Transverse colon (tissue), 4 donors: ENCODE measurements around the gene ENAH. TPM values are rescaled to one million over a fixed set of nuclear protein-coding genes. Genes with fewer than 3 reads are reported as not detected.
"Not testable (repeated sequence)": the region's sequence is repeated elsewhere in the genome, so short reads cannot be mapped to it uniquely, and the experiment has no call there.

Experiments
- DNase-seq: peaks from one replicate; pipeline ENCODE4 v3.0.0-alpha.2; 2019
- H3K27ac ChIP-seq, 4 donors: fragments of 200-600 bp; sonication (generic); 2 replicates each; pipeline ENCODE4 v1.5.1; 2016 to 2018; ENCODE audit warnings: inconsistent platforms in 4 of 4
- H3K27me3 ChIP-seq: fragments of 200-600 bp; sonication (generic); 2 replicates; pipeline ENCODE4 v1.5.1; 2017; ENCODE audit warnings: inconsistent platforms
- H3K36me3 ChIP-seq, 4 donors: fragments of 200-600 bp; sonication (generic); 2 replicates each; pipeline ENCODE4 v1.5.1; 2017 to 2019; ENCODE audit warnings: inconsistent platforms in 4 of 4
- H3K4me1 ChIP-seq, 4 donors: fragments of 200-600 bp; sonication (generic); 2 replicates each; pipeline ENCODE4 v1.5.1; 2017 to 2020; ENCODE audit warnings: inconsistent platforms in 4 of 4
- H3K4me3 ChIP-seq, 4 donors: fragments of 200-600 bp; sonication (generic); 1 replicate in 1 of 4; 2 replicates in 3 of 4; pipeline versions ENCODE4 v1.5.1 to v1.6.1; 2017 to 2019; ENCODE audit warnings: inconsistent platforms in 4 of 4
- H3K9me3 ChIP-seq, 2 donors: fragments of 200-600 bp; sonication (generic); 2 replicates each; pipeline ENCODE4 v1.5.1; 2017 to 2019; ENCODE audit warnings: inconsistent platforms in 2 of 2
- EP300 ChIP-seq: sonication (generic); formaldehyde crosslinking; IDR thresholded peaks from one replicate; pipeline ENCODE4 v1.6.1; 2017; ENCODE audit warnings: antibody characterized with exemption, low read depth
- POLR2A ChIP-seq: fragments of 450-650 bp; IDR thresholded peaks from one replicate; pipeline ENCODE4 v1.6.1; 2016; ENCODE audit warnings: antibody characterized with exemption, mild to moderate bottlenecking, moderate library complexity
- POLR2AphosphoS5 ChIP-seq, 3 donors: sonication (generic); formaldehyde crosslinking; IDR thresholded peaks; one replicate each; pipeline ENCODE4 v1.6.1; 2016; ENCODE audit warnings: antibody characterized with exemption in 3 of 3
- WGBS, 2 donors: methylation state at CpG; one replicate each; pipeline ENCODE4 v1.1.5; 2018; ENCODE audit warnings: low coverage in 1 of 2; 5-methylcytosine and 5-hydroxymethylcytosine counted together
- in situ Hi-C, 4 donors: fragments of 200-750 bp; cut with MboI; loops; one replicate each; pipeline versions ENCODE4 v1.15.0 to v1.15.1; 2017; ENCODE audit warnings: low sequenced_read_pairs in 3 of 4, low pct_ligation_motif_present in 1 of 4, low pct_unique_long_range_greater_than_20kb in 1 of 4
- intact Hi-C: fragments of 100-400 bp; cut with DNase I; formaldehyde crosslinking; loops from one replicate; pipeline ENCODE4 v1.15.1; 2023; ENCODE audit warnings: low total_unique reads
- total RNA-seq, 4 donors: library from RNA; depleted of rRNA; stranded (reverse); fragments of >200 nt; gene quantifications; one replicate each; pipeline ENCODE4 v1.1.0, GENCODE V29; 2016
- TF ChIP-seq, protein P1 (sequence below), 5 experiments: fragments of 200-600 bp in 3 of 5; fragments of 450-650 bp in 2 of 5; sonication (generic) in 3 of 5; IDR thresholded peaks; 1 replicate in 2 of 5; 2 replicates in 3 of 5; pipeline ENCODE4 v1.5.1; 2016 to 2017; ENCODE audit warnings: antibody characterized with exemption in 5 of 5, inconsistent platforms in 3 of 5, mild to moderate bottlenecking in 2 of 5, moderate library complexity in 1 of 5

The ENAH gene
- total RNA-seq, 4 donors from 2014 or later, result 14.7 to 140 (median 33.9) TPM

DNA sequence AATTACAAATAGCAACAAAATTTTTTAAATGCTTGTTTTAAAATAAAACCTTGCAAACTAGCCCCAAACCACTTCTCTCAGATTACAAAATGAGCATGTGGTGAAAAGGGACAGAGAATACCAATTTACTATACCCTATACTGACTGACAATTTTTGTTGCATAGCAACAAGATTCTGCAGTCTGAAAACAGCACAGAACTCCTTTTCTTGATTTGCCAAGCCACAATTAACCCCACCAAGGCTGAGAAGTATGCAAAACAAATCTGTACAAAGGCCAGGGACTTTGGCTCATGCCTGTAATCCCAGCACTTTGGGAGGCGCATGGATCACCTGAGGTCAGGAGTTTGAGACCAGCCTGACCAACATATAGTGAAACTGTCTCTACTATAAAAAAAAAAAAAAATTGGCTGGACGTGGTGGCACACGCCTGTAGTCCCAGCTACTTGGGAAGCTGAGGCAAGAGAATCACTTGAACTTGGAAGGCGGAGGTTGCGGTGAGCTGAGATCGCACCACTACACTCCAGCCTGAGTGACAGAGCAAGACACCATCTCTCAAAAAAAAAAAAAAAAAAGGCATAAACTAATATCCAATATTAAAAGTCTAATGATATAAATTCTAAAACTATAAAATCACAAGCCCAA is 21.8 kb downstream of the ENAH start:
- in situ Hi-C loops (no loop called here), intact Hi-C loops (loop anchor here (2.0 kb wide), 1 partner anchor 70 kb away; no protein-coding TSS in a partner anchor)
- Histone ChIP-seq H3K4me3 (no peak overlapping the region), H3K27ac (no peak overlapping the region), H3K9me3 (no peaks in the 10 kb centered on the region), H3K4me1 (peaks cover 3 to 35% (median 5%) of the 10 kb centered on the region in 4 donors), H3K27me3 (no peaks in the 10 kb centered on the region), H3K36me3 (no peaks in the 10 kb centered on the region)
- TF ChIP-seq POLR2A (no peak), EP300 (no peak), POLR2AphosphoS5 (IDR thresholded peaks at IDR 0.05) (no peak)
- TF ChIP-seq, protein P1, sequence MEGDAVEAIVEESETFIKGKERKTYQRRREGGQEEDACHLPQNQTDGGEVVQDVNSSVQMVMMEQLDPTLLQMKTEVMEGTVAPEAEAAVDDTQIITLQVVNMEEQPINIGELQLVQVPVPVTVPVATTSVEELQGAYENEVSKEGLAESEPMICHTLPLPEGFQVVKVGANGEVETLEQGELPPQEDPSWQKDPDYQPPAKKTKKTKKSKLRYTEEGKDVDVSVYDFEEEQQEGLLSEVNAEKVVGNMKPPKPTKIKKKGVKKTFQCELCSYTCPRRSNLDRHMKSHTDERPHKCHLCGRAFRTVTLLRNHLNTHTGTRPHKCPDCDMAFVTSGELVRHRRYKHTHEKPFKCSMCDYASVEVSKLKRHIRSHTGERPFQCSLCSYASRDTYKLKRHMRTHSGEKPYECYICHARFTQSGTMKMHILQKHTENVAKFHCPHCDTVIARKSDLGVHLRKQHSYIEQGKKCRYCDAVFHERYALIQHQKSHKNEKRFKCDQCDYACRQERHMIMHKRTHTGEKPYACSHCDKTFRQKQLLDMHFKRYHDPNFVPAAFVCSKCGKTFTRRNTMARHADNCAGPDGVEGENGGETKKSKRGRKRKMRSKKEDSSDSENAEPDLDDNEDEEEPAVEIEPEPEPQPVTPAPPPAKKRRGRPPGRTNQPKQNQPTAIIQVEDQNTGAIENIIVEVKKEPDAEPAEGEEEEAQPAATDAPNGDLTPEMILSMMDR (IDR thresholded peaks at IDR 0.05), result no peak
- 85 to 92% methylated on average over 5 to 6 of the region's 6 CpGs for WGBS, 2 donors
- no peak for DNase-seq

DNA sequence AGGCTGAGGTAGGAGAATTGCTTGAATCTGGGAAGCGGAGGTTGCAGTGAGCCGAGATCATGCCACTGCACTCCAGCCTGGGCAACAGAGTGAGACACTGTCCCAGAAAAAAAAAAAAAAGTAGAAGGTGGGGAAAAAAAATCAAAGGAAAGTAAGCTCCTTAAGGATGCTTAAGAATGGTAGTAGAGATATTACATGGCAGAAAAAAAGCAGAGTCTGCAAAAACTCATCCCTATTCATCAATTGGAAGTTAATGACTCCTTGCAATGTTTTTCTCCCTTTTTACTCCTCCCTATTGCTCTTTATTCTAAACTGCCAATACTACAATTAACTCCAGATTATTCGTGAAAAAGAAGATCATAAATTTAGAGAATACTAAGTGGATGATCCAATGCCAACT is 23.4 kb downstream of the ENAH start:
- intact Hi-C loops, result no loop called here
- DNase-seq, result no peak
- Histone ChIP-seq H3K27me3 (no peaks in the 10 kb centered on the region), H3K4me3 (no peak overlapping the region), H3K9me3 (no peaks in the 10 kb centered on the region), H3K27ac (no peak overlapping the region), H3K4me1 (peaks cover 0 to 43% (median 5%) of the 10 kb centered on the region in 4 donors), H3K36me3 (no peaks in the 10 kb centered on the region)
- TF ChIP-seq EP300 (no peak), POLR2A (no peak), POLR2AphosphoS5 (IDR thresholded peaks at IDR 0.05) (no peak)
- TF ChIP-seq, protein P1 (IDR thresholded peaks at IDR 0.05), result no peak
- 53 to 87% methylated on average over 1 to 3 of the region's 3 CpGs for whole genome bisulfite sequencing, 2 donors
- in situ Hi-C loops, result no loop called here

DNA sequence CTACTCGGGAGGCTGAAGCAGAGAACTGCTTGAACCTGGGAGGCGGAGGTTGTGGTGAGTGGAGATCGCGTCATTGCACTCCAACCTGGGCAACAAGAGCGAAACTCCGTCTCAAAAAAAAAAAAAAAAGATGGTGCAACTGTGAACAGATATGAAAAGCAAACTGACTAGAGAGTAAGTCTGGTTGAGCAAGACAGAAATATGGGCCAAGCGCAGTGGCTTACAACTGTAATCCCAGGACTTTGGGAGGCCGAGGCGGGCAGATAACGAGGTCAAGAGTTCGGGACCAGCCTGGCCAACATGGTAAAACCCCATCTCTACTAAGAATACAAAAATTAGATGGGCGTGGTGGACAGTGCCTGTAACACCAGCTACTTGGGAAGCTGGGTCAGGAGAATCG is 24.1 kb downstream of the ENAH start:
- 85 to 92% methylated on average over 8 to 13 of the region's 13 CpGs for WGBS, 2 donors
- intact Hi-C loops, H3K9me3 ChIP-seq, DNase-seq, H3K27ac ChIP-seq, in situ Hi-C loops, H3K36me3 ChIP-seq, H3K4me3 ChIP-seq, H3K27me3 ChIP-seq: not testable (repeated sequence)
- peaks cover 0 to 43% (median 5%) of the 10 kb centered on the region in 4 donors for H3K4me1 ChIP-seq

DNA sequence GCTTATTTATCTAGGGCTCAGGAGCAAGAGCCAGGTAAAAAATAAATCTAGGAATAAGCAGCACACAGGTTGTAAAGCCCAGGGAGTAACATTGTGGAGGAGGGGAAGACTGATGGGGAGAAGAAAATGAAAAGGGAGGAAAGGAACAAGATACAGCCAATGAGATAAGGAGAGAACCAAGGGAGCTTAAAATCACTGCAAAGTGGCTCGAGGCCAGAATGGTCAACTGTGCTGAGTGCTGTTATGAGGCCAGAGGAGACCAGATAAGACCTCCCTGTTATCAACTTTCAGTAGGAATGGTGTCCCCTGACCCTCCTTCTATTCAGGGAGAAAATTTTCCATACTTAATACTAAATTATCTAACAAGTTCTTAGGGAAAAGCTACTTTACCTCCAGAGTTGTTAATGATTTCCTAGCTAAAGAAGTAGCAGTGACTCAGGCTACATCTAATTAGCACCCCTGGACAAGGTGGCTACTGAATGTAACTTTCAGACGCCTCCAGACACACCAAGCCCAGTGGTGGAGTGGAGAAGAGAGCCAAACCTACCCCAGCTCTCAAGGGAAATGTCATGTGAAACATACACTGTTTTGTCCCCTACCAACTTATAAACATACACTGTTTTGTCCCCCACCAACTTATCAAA is 25.5 kb downstream of the ENAH start:
- Histone ChIP-seq H3K4me3 (no peak overlapping the region), H3K27me3 (no peaks in the 10 kb centered on the region), H3K4me1 (peaks cover 0 to 43% (median 5%) of the 10 kb centered on the region in 4 donors), H3K9me3 (no peaks in the 10 kb centered on the region), H3K36me3 (no peaks in the 10 kb centered on the region), H3K27ac (no peak overlapping the region)
- intact Hi-C loops, result no loop called here
- DNase-seq, result no peak
- no peak for TF ChIP-seq POLR2A
- TF ChIP-seq, protein P1 (IDR thresholded peaks at IDR 0.05), result no peak
- no peak for TF ChIP-seq POLR2AphosphoS5 (IDR thresholded peaks at IDR 0.05)
- no peak for TF ChIP-seq EP300
- 57 to 66% methylated on average over 1 to 2 of the region's 2 CpGs for WGBS, 2 donors
- in situ Hi-C loops, result no loop called here
